SH-SY5Y (cell line): Measurements from ENCODE around the gene GNL3.

Experiments used
- GATA2 ChIP-seq: IDR thresholded peaks from 2 replicates; pipeline ENCODE4 v1.6.1; 2011; ENCODE audit warnings: mild to moderate bottlenecking, low read depth, low read length
- GATA3 ChIP-seq: IDR thresholded peaks from 2 replicates; pipeline ENCODE4 v1.6.1; 2011; ENCODE audit warnings: low read depth, mild to moderate bottlenecking, low read length, moderate library complexity

- TF ChIP-seq GATA3 (no peak), GATA2 (no peak)
Measured at GRCh38 chr3:52645549-52645948, 40.3 kb upstream of the GNL3 start.
